NCI-H2029 (cell line): ENCODE data around the gene OR2F1.

Experiments
- DNase-seq: peaks from one replicate; lab custom pipeline; 2025; lab: John Stamatoyannopoulos, UW

Gene OR2F1, protein sequence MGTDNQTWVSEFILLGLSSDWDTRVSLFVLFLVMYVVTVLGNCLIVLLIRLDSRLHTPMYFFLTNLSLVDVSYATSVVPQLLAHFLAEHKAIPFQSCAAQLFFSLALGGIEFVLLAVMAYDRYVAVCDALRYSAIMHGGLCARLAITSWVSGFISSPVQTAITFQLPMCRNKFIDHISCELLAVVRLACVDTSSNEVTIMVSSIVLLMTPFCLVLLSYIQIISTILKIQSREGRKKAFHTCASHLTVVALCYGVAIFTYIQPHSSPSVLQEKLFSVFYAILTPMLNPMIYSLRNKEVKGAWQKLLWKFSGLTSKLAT

GRCh38 chr7:143954544-143954943 is at the start of gene OR2F1:
TSS of gene OR2F1 (plus strand) at chr7:143954844. CDS start at chr7:143959971, 5,127 bp downstream.
- DNase-seq, result no peak

- no peak for DNase-seq
These were observed 49.1 kb upstream of the OR2F1 start for GRCh38 chr7:143905509-143905908.

GRCh38 chr7:143906151-143906550 is 48.5 kb upstream of the OR2F1 start:
- DNase-seq, result no peak

GRCh38 chr7:143906895-143907294 is 47.7 kb upstream of the OR2F1 start:
- DNase-seq, result no peak

DNA sequence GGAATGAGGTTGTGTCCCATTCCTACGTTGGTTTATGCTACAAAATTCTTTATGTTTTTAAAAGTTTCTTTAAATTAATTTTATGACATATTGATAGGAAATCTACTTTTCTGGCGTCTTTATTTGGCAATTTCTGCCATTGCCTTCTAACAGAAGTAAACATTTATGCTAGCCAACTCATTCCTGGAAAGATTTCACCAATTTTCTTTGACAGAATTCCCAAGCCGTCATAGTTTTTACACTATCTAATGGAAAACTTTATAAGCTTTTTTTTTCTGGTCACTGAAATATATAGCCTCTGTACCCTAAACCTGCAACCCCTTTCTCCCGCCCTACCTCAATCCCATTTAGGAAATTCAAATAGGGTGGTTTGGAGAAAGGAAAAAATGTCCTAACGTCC is 46.5 kb upstream of the OR2F1 start:
- no peak for DNase-seq

- no peak for DNase-seq
These were observed 44.8 kb upstream of the OR2F1 start for GRCh38 chr7:143909863-143910262.

DNA sequence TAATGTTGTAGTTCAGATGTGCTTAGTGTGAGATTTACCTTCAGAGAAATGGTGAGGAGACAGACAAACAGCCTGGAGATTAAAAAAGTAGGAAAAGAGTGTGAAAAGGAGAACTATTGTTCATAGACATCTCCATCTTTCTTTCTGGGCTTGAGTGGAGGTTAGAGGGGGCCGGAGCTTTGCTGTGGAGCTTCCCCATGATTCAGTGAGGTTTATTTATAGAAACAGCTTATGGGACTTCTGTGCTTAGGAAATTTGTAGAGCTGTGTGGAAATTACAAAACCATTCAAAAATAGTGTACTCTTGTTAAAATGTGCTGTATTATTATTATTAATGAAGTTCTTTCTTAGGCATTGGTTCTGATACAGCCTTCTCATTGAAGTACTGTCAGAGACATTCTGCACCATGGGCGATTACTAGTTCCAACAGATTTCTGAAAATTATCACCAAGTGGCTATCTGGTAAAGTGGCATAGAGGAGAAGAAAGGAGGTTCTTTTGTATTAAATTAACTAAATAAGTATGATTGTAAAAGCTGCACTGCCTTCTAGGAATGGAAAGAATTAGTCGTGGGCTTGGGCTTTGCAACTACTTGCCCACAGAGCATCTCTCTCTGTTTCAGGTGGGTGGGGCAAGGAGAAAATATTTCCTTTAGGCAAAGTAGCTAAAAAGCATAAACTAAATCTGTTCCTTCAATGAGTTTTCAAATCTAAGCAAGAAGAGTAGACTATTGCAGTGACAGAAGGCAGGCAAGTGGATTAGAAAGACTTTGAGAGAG is 44.0 kb upstream of the OR2F1 start:
- DNase-seq, result no peak

DNA sequence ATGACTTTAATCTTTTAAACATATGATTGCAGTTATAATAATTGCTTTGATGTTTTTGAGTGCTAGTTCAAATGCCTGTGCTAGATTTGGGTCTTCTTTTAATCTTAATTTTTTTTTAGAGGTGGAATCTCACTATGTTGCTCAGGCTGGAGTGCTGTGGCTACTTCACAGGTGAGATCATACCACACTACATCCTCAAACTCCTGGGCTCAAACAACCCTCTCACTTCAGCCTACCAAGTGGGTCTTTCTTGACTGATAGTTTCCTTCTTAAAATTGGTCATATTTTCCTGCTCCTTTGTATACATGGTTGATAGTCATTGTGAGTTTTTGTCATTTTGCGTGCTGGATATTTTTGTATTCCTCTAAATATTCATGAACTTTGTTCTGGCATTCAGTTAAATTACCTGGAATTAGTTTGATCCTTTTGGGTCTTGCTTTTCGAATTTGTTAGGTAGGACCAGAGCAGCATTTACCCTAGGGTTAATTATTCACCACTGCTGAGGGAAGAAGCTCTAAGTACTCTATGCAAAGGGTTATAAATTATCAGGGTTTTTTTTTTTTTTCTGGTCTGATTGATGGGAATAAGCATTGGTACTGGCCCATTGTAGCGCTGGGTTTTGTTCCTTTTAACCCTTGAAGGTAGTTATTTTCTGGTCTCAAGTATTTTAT is 40.6 kb upstream of the OR2F1 start:
- DNase-seq, result no peak

DNA sequence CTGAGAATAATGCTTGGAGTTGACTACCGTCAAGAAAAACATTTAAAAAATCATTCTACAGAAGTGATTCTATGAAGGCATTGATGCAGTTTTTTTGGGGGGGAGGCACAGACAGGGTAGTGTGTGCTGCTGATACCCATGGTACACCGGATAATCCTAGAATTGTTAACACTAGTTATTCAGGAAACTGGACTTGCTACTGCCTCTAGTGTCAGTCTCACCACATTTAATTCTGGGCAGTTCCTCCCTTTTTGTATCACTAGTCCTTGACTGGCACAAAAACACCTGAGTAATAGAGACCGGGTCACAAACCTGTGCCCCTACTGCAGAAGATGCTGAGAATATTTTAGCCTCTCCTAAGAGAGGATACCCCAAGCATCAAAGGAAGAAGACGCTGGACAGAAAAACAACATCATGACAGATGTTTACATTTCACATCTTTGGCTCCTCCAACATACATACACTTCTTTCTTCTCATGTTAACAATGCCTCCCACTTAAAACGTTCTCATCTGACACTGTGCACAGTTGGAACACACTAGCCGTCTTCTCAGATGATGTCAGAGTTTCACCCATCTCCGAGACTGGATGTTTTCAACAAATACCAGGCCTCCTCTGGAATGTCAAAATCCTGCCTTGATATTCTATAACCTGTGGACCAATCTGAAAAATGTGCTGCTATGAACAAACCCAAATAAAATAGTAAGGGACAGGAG is 39.5 kb upstream of the OR2F1 start:
- DNase-seq, result no peak

DNA sequence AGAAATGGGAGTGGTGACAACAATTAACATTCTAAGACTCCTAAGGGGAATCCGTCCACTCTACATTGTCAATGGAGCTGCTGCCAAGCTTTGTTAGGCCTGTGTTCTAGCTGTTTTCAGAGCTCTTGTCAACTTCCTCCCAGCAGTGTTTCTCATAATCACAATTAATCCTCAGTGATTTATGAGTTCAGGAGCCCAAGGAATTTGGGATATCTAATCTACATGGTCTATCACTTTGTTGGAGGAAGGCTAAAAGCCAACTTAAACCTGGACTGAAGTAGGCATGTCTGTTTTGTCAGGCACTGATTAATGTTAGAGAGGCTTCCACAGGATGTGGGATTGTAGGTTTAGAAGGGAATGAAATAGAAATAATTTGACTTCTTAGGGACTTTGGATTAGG is 29.8 kb upstream of the OR2F1 start:
- DNase-seq, result no peak

- no peak for DNase-seq
These were observed 25.3 kb upstream of the OR2F1 start for GRCh38 chr7:143929224-143929920.

DNA sequence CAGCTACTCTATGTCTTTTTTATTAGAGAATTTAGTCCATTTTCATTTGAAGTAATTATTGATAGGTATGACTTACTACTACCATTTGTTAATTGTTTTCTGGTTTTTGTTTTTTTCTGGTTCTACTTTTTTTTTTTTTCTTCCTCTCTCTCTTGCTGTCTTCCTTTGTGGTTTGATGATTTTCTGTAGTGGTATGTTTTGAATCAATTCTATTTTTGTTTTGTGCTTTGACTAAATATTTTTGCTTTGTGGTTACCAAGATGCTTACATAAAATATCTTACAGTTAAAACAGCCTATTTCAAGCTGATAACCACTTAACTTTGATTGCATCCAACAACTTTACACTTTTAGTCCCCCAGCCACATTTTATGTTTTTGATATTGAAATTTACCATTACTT is 22.9 kb upstream of the OR2F1 start:
- no peak for DNase-seq

DNA sequence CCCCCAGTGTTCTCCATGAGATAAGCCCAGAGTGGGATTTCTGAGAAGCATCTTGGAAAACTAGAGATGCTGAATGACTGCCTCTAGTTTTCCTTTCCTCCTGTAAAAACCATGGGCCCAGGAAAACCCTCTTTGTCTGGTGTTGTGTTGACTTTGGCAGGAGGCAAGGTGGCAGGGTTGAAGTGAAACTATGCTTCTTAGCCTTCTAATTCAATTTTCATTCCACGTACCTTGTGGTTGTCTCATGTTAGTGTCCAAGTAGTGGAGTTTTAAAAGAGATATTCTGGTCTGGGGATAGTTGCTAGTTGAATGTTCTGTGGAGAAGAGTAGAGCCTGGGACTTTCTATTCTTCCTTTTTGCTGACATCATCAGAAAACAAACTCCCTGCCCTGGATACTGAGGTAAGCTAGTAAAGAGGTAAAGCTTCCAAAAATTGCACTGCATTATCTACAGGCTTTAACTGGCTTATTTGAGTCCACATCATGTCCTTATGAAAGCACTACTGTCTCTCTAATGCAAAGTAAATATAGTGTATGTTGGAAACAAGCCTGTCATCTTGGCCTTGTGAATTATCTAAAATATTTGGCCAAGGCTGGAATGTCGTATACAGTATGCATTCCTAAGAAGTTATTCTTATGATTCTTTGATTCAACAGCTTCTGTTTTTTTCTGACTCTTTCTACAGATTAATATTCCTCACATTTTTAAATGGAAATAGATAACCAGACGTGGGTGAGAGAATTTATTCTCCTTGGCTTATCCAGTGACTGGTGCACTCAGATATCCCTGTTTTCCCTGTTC is 19.9 kb upstream of the OR2F1 start, which contains the start of gene OR2F2:
Gene OR2F2 (plus strand): TSS at position 708 of the 800 bp plus-strand sequence. CDS start 0 bp downstream, at position 708.
- no peak for DNase-seq

DNA sequence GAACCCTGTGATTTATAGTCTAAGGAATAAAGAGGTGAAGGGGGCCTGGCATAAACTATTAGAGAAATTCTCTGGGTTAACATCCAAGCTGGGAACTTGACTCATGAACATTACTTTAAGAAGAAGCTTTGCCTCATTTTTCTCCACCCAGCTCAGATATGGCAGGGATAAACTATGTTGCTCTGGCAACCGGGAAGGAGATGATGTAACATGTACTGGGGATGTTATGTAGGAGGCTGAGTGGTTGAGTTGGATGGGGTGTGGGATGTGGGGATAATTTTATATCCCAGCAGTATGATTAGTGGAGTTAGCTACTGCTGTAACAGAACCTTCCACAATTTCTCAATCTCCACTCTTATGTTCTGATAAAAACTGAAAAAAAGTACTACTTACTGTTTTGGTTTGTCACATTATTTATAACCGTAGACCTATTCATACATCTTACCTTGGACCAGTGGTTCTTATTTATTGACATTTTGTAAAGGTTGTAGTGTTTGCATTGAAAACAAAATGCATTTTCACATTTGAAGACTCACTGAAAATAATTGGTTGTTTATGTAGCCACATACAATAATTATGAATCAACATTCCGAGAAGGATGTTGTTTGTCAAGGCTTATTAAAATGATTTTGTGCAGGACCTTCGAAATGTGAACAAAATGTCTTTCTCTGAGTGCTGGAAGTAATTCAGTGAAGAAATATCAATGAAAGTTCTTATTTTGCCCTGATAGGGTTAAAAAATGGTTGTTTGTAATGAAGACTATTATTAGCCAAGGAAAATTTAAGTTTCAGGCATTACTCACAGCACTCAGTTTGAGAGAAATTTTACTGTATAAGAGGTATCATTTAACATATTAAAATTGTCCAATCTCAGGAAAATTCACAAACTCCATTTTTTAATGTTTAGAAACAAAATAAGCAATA is 18.3 kb upstream of the OR2F1 start:
- DNase-seq, result no peak

- no peak for DNase-seq
These were observed 16.0 kb upstream of the OR2F1 start for GRCh38 chr7:143938379-143939243.

DNA sequence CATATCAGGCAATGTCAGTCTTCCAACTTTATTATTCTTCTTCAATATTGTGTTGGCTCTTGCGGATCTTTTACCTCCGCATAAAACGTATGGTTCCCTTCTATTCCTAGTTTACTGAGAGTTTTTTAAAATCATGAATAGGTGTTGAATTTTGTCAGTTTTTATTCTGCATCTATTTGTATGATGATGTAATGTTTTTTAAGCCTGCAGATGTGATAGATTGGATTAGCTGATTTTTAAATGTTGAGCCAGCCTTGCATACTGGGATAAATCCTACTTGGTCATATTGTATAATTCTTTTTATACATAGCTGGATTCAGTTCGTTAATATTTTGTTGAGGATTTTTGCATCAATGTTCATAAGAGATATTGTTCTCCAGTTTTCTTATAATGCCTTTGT is 9.2 kb upstream of the OR2F1 start:
- no peak for DNase-seq

DNA sequence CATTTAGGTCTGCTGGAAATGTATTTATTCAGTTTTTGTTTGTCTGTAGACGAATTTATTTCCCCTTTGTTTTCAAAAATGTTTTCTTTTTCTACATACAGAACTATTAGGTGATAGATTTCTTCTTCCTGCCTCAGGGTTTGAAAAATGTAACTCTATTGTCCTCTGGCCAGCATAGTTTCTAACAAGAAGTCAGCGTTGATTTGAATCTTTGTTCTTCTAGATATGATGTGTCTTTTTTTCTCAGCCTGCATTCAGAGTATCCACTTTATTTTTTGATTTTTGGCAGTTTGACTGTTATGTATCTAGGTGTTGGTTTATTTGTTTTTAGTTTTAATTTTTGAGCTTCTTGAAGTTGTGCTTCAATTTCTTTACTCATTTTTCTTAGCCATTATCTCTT is 7.5 kb upstream of the OR2F1 start:
- DNase-seq, result no peak

GRCh38 chr7:143948733-143949132 is 5.9 kb upstream of the OR2F1 start:
- DNase-seq, result no peak

DNA sequence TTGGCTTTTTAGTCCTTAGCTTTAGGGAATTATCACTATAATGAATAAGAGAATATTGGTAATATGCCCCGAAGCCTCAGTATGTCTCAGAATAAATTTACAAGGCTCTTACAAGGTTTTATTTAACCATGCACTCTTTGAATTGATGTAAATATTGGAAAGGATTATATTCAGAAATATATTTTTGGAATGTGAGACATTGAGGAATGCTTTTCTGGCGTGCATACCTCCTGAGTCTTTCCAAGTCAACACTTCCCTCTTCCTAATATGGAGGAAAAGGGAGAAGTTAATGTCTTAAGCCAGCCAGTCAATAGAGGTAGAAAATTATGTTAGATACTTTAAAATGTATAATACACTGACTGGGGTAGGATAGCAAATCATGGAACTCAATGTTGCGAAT is 1.2 kb upstream of the OR2F1 start:
- no peak for DNase-seq
